Measurements from ENCODE around the gene NCSTN. TPM values are rescaled to one million over a fixed set of nuclear protein-coding genes. Genes with fewer than 3 reads are reported as not detected.

Gene NCSTN
- polyA plus RNA-seq: 132 TPM
- long read RNA-seq, donor 1, transcript NCSTN-201 (17 exons, 2,936 nt): major isoform, 14 of 29 reads
- long read RNA-seq, donor 1, partial matches to known transcripts: 13 of 29 reads
- long read RNA-seq, donor 1, other reads (novel, unspliced or antisense): 0 of 29 reads
- long read RNA-seq, donor 2, transcript NCSTN-212 (2 exons, 856 nt): minor isoform, 7 of 58 reads
- long read RNA-seq, donor 2, transcript NCSTN-201 (17 exons, 2,936 nt): major isoform, 17 of 58 reads
- long read RNA-seq, donor 2, partial matches to known transcripts: 34 of 58 reads
- long read RNA-seq, donor 2, other reads (novel, unspliced or antisense): 0 of 58 reads
- long read RNA-seq, donor 3: 0 reads
- long read RNA-seq, donor 4: 0 reads
- long read RNA-seq, donor 5, transcript NCSTN-201 (17 exons, 2,936 nt): major isoform, 10 of 21 reads
- long read RNA-seq, donor 5, partial matches to known transcripts: 10 of 21 reads
- long read RNA-seq, donor 5, other reads (novel, unspliced or antisense): 0 of 21 reads
- long read RNA-seq, donor 6, transcript NCSTN-201 (17 exons, 2,936 nt): major isoform, 19 of 94 reads
- long read RNA-seq, donor 6, partial matches to known transcripts: 70 of 94 reads
- long read RNA-seq, donor 6, other reads (novel, unspliced or antisense): 0 of 94 reads
- long read RNA-seq, donor 7, partial matches to known transcripts: 8 of 13 reads
- long read RNA-seq, donor 7, other reads (novel, unspliced or antisense): 0 of 13 reads
- long read RNA-seq, donor 8, transcript NCSTN-201 (17 exons, 2,936 nt): major isoform, 20 of 99 reads
- long read RNA-seq, donor 8, partial matches to known transcripts: 76 of 99 reads
- long read RNA-seq, donor 8, other reads (novel, unspliced or antisense): 0 of 99 reads
- long read RNA-seq, donor 9, transcript NCSTN-201 (17 exons, 2,936 nt): major isoform, 14 of 70 reads
- long read RNA-seq, donor 9, partial matches to known transcripts: 55 of 70 reads
- long read RNA-seq, donor 9, other reads (novel, unspliced or antisense): 0 of 70 reads
- long read RNA-seq, donor 10, transcript NCSTN-201 (17 exons, 2,936 nt): major isoform, 20 of 71 reads
- long read RNA-seq, donor 10, partial matches to known transcripts: 46 of 71 reads
- long read RNA-seq, donor 10, other reads (novel, unspliced or antisense): 0 of 71 reads
- long read RNA-seq, donor 11, transcript NCSTN-201 (17 exons, 2,936 nt): major isoform, 15 of 57 reads
- long read RNA-seq, donor 11, partial matches to known transcripts: 41 of 57 reads
- long read RNA-seq, donor 11, other reads (novel, unspliced or antisense): 0 of 57 reads

GRCh38 chr1:160342953-160343869 lies at the start of gene NCSTN, which contains the start of gene COPA:
Gene NCSTN, plus strand, starts transcription at chr1:160343383. Its CDS starts 14 bp downstream, at chr1:160343397.
Gene COPA, minus strand, starts transcription at chr1:160343250. Its CDS starts 80 bp downstream, at chr1:160343170.
- H3K27me3 ChIP-seq (ENCODE audit: control insufficient read depth, insufficient read depth, low read length): no peaks in the 10 kb centered on the region
- H3K4me1 ChIP-seq (ENCODE audit: control insufficient read depth, insufficient read depth, low read length): peaks cover 10% of the 10 kb centered on the region
- DNase-seq: peak; percentile 96 to 97
- peaks cover 43% of the 10 kb centered on the region for H3K36me3 ChIP-seq (ENCODE audit: control insufficient read depth, insufficient read depth, low read length)
- peak within 1 kb of the TSS; percentile 86 for H3K4me3 ChIP-seq (ENCODE audit: low read length)
- WGBS (ENCODE audit: insufficient coverage, low lambda C conversion rate): 2% methylated on average over 15 of the region's 58 CpGs
- peak within 1 kb of the TSS; percentile 90 for H3K27ac ChIP-seq (ENCODE audit: low read length)
- no peaks in the 10 kb centered on the region for H3K9me3 ChIP-seq (ENCODE audit: control insufficient read depth, low read depth, low read length)

DNA sequence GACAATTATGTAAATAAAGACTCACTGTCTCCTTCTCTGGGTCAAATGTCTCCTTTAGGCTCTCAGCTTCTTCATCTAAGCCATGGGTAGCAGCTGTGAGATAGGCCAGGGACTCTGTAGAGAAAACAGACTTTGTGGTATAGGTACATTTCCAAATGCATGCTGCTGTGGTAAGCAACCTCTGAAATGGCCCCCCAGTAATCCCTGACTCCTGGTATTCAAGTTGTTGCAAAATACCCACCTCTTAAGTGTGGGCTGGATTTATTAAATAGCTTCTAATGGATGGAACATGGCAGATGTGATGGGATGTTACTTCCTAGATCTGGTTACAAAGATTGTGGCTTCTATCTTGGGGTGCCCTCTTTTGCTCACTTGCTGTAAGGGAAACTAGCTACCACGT lies 47.1 kb upstream of the NCSTN start:
- H3K9me3 ChIP-seq (ENCODE audit: control insufficient read depth, low read depth, low read length): no peaks in the 10 kb centered on the region
- no peak for DNase-seq
- H3K4me1 ChIP-seq (ENCODE audit: control insufficient read depth, insufficient read depth, low read length): no peaks in the 10 kb centered on the region
- H3K36me3 ChIP-seq (ENCODE audit: control insufficient read depth, insufficient read depth, low read length): peaks cover 89% of the 10 kb centered on the region
- no peak overlapping the region for H3K4me3 ChIP-seq (ENCODE audit: low read length)
- no peaks in the 10 kb centered on the region for H3K27me3 ChIP-seq (ENCODE audit: control insufficient read depth, insufficient read depth, low read length)
- H3K27ac ChIP-seq (ENCODE audit: low read length): no peak overlapping the region
- 100% methylated on average over 1 of the region's 1 CpG for WGBS (ENCODE audit: insufficient coverage, low lambda C conversion rate)

GRCh38 chr1:160300173-160300572 lies 43.0 kb upstream of the NCSTN start:
- peaks cover 61% of the 10 kb centered on the region for H3K36me3 ChIP-seq (ENCODE audit: control insufficient read depth, insufficient read depth, low read length)
- no peak for DNase-seq
- no peaks in the 10 kb centered on the region for H3K9me3 ChIP-seq (ENCODE audit: control insufficient read depth, low read depth, low read length)
- H3K27ac ChIP-seq (ENCODE audit: low read length): no peak overlapping the region
- no peak overlapping the region for H3K4me3 ChIP-seq (ENCODE audit: low read length)
- no peaks in the 10 kb centered on the region for H3K4me1 ChIP-seq (ENCODE audit: control insufficient read depth, insufficient read depth, low read length)
- no peaks in the 10 kb centered on the region for H3K27me3 ChIP-seq (ENCODE audit: control insufficient read depth, insufficient read depth, low read length)
- WGBS (ENCODE audit: insufficient coverage, low lambda C conversion rate): 80% methylated on average over 1 of the region's 7 CpGs

- no peak for DNase-seq
- H3K36me3 ChIP-seq (ENCODE audit: control insufficient read depth, insufficient read depth, low read length): peaks cover 74% of the 10 kb centered on the region
Observed at GRCh38 chr1:160307118-160307791, 35.9 kb upstream of the NCSTN start.

GRCh38 chr1:160308451-160309184 lies 34.6 kb upstream of the NCSTN start:
- WGBS (ENCODE audit: insufficient coverage, low lambda C conversion rate): 100% methylated on average over 1 of the region's 4 CpGs

More at GRCh38 chr1:160307118-160307791, 35.9 kb upstream of the NCSTN start:
- Histone ChIP-seq H3K27me3 (ENCODE audit: control insufficient read depth, insufficient read depth, low read length) (no peaks in the 10 kb centered on the region), H3K4me1 (ENCODE audit: control insufficient read depth, insufficient read depth, low read length) (no peaks in the 10 kb centered on the region), H3K27ac (ENCODE audit: low read length) (no peak overlapping the region), H3K4me3 (ENCODE audit: low read length) (no peak overlapping the region), H3K9me3 (ENCODE audit: control insufficient read depth, low read depth, low read length) (no peaks in the 10 kb centered on the region)
- WGBS (ENCODE audit: insufficient coverage, low lambda C conversion rate): 100% methylated on average over 1 of the region's 13 CpGs

DNA sequence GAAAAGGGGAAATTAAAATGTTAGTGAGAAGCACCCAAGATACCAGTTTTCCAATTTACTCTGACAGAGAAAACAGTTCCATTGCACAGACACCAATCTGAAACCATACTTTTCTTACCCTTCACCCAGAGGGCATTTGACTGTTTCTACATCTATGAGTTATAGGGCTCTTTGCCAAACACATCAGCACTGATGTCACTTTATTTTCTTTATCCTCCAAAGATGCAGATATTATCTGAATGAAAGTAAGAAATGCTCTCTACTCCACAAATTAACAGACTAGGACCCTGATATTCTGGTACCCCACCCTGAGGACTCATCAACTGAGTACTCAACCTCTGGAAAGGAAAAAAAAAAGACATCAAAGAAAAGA lies 34.0 kb upstream of the NCSTN start:
- Histone ChIP-seq H3K27me3 (ENCODE audit: control insufficient read depth, insufficient read depth, low read length) (no peaks in the 10 kb centered on the region), H3K27ac (ENCODE audit: low read length) (no peak overlapping the region), H3K36me3 (ENCODE audit: control insufficient read depth, insufficient read depth, low read length) (peaks cover 85% of the 10 kb centered on the region), H3K4me1 (ENCODE audit: control insufficient read depth, insufficient read depth, low read length) (no peaks in the 10 kb centered on the region), H3K9me3 (ENCODE audit: control insufficient read depth, low read depth, low read length) (no peaks in the 10 kb centered on the region), H3K4me3 (ENCODE audit: low read length) (no peak overlapping the region)
- DNase-seq: no peak

More at GRCh38 chr1:160308451-160309184, 34.6 kb upstream of the NCSTN start:
- Histone ChIP-seq H3K4me3 (ENCODE audit: low read length) (no peak overlapping the region), H3K9me3 (ENCODE audit: control insufficient read depth, low read depth, low read length) (no peaks in the 10 kb centered on the region), H3K27ac (ENCODE audit: low read length) (no peak overlapping the region), H3K4me1 (ENCODE audit: control insufficient read depth, insufficient read depth, low read length) (no peaks in the 10 kb centered on the region), H3K36me3 (ENCODE audit: control insufficient read depth, insufficient read depth, low read length) (peaks cover 83% of the 10 kb centered on the region), H3K27me3 (ENCODE audit: control insufficient read depth, insufficient read depth, low read length) (no peaks in the 10 kb centered on the region)
- DNase-seq: no peak

- no peaks in the 10 kb centered on the region for H3K4me1 ChIP-seq (ENCODE audit: control insufficient read depth, insufficient read depth, low read length)
- WGBS (ENCODE audit: insufficient coverage, low lambda C conversion rate): no CpG with 5 or more reads among the region's 1 CpG
- H3K4me3 ChIP-seq (ENCODE audit: low read length): no peak overlapping the region
- H3K27ac ChIP-seq (ENCODE audit: low read length): no peak overlapping the region
- DNase-seq: no peak
- H3K27me3 ChIP-seq (ENCODE audit: control insufficient read depth, insufficient read depth, low read length): no peaks in the 10 kb centered on the region
- H3K9me3 ChIP-seq (ENCODE audit: control insufficient read depth, low read depth, low read length): no peaks in the 10 kb centered on the region
- H3K36me3 ChIP-seq (ENCODE audit: control insufficient read depth, insufficient read depth, low read length): peaks cover 89% of the 10 kb centered on the region
Observed at GRCh38 chr1:160309571-160309970, 33.6 kb upstream of the NCSTN start.

DNA sequence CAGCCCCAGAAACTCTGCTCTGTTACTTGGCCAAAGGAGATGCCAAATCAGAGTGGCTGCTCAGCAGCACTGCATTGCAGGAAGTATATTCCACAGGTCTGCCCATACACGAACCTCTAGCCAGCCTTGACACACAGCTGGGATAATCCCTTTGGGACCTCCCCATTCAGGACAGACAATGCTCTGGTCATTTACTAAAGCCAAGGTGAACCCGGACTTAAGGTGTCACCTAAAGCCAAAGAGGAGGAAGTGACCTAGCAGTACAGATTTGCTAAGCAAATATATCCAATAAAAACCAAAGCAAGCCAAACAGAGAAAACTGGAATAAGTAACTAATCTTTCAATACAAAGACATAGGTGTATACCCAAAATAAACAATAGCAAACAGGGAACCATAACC lies 27.8 kb upstream of the NCSTN start:
- H3K4me1 ChIP-seq (ENCODE audit: control insufficient read depth, insufficient read depth, low read length): no peaks in the 10 kb centered on the region
- DNase-seq: no peak
- no peak overlapping the region for H3K4me3 ChIP-seq (ENCODE audit: low read length)
- no CpG with 5 or more reads among the region's 2 CpGs for WGBS (ENCODE audit: insufficient coverage, low lambda C conversion rate)
- H3K27ac ChIP-seq (ENCODE audit: low read length): no peak overlapping the region
- H3K27me3 ChIP-seq (ENCODE audit: control insufficient read depth, insufficient read depth, low read length): no peaks in the 10 kb centered on the region
- peaks cover 76% of the 10 kb centered on the region for H3K36me3 ChIP-seq (ENCODE audit: control insufficient read depth, insufficient read depth, low read length)
- H3K9me3 ChIP-seq (ENCODE audit: control insufficient read depth, low read depth, low read length): peaks cover 7% of the 10 kb centered on the region
